PFSK-1 (cell line): ENCODE measurements around the gene PCLAF.

Source experiments
- FOXP2 ChIP-seq: optimal IDR thresholded peaks from 2 replicates; pipeline ENCODE3; 2011; ENCODE audit warnings: borderline replicate concordance, control low read depth, inconsistent platforms; ENCODE audit not compliant: insufficient read depth; ENCODE audit errors: extremely low read length, extremely low read depth
- POLR2AphosphoS5 ChIP-seq: IDR thresholded peaks from 2 replicates; pipeline ENCODE4 v1.6.1; 2012; ENCODE audit warnings: low read depth, mild to moderate bottlenecking, control low read depth, low read length, moderate library complexity
- SIN3A ChIP-seq: IDR thresholded peaks from 2 replicates; pipeline ENCODE4 v1.6.1; 2012; ENCODE audit warnings: mild to moderate bottlenecking, low read length, moderate library complexity, borderline replicate concordance; ENCODE audit not compliant: insufficient read depth
- TAF1 ChIP-seq: IDR thresholded peaks from 2 replicates; pipeline ENCODE4 v1.6.1; 2012; ENCODE audit warnings: low read length, control low read depth, borderline replicate concordance; ENCODE audit not compliant: insufficient read depth
- TF ChIP-seq, protein P1 (sequence below), 2 experiments: IDR thresholded peaks; 2 replicates each; pipeline versions ENCODE4 v1.6.1 to v1.8.0; 2011 to 2012; ENCODE audit warnings: low read depth in 2 of 2, low read length in 2 of 2, control low read depth in 1 of 2, inconsistent platforms in 1 of 2, mild to moderate bottlenecking in 1 of 2, moderate library complexity in 1 of 2; ENCODE audit not compliant: insufficient read depth in 1 of 2

DNA sequence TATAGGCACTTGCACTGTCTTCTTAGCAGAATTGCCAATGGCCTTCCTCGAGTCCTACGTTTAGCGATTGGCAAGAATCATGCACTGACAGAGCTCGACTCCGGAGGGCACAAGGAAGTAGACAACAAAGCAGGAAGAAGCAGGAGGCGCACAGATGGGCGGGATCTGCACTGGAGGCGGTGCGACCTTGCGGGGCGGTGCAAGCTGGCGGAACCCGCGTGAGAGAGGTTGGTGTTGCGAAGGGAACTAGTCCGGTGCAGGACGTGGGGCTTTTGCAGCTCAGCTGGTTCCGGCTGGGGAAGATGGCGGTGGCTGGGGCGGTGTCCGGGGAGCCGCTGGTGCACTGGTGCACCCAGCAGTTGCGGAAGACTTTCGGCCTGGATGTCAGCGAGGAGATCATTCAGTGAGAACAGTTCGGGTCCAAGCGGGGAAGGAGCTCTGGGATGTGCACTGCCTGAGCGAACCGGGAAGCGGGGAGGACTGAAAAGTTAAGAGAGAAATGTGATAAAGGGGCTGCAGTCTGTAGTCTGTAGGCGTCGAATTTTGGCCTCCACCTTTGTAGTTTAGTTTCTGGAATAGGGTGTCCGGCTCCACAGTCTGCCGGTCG lies 6.4 kb upstream of the PCLAF start, which contains the start of gene TRIP4:
- TF ChIP-seq TAF1 (peak; percentile 99), POLR2AphosphoS5 (peak; percentile 90), FOXP2 (peak; percentile 100), SIN3A (peak; percentile 98)
- TF ChIP-seq, protein P1, sequence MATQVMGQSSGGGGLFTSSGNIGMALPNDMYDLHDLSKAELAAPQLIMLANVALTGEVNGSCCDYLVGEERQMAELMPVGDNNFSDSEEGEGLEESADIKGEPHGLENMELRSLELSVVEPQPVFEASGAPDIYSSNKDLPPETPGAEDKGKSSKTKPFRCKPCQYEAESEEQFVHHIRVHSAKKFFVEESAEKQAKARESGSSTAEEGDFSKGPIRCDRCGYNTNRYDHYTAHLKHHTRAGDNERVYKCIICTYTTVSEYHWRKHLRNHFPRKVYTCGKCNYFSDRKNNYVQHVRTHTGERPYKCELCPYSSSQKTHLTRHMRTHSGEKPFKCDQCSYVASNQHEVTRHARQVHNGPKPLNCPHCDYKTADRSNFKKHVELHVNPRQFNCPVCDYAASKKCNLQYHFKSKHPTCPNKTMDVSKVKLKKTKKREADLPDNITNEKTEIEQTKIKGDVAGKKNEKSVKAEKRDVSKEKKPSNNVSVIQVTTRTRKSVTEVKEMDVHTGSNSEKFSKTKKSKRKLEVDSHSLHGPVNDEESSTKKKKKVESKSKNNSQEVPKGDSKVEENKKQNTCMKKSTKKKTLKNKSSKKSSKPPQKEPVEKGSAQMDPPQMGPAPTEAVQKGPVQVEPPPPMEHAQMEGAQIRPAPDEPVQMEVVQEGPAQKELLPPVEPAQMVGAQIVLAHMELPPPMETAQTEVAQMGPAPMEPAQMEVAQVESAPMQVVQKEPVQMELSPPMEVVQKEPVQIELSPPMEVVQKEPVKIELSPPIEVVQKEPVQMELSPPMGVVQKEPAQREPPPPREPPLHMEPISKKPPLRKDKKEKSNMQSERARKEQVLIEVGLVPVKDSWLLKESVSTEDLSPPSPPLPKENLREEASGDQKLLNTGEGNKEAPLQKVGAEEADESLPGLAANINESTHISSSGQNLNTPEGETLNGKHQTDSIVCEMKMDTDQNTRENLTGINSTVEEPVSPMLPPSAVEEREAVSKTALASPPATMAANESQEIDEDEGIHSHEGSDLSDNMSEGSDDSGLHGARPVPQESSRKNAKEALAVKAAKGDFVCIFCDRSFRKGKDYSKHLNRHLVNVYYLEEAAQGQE (IDR thresholded peaks at IDR 0.05; ENCODE audit: insufficient read depth in 1 of 2, low read depth in 2 of 2, low read length in 2 of 2) = peak in 1 of 2 experiments; percentile 60; a peak in 2 of 4 replicates
